ENCODE data around the gene POLK.

- TF ChIP-seq POLR2A (IDR thresholded peaks at IDR 0.05; ENCODE audit: low read depth, low read length) (no peak), CTCF (IDR thresholded peaks at IDR 0.05; ENCODE audit: extremely low read depth in 1 of 2, insufficient read depth in 1 of 2, low read depth in 1 of 2, low read length in 2 of 2) (no peak), EZH2 (IDR thresholded peaks at IDR 0.05; ENCODE audit: borderline replicate concordance, low read depth, low read length, severe bottlenecking) (no peak), POLR2AphosphoS5 (IDR thresholded peaks at IDR 0.05; ENCODE audit: insufficient read depth, low read depth, low read length) (no peak), MYC (IDR thresholded peaks at IDR 0.05; ENCODE audit: low read depth, low read length) (no peak), FOS (IDR thresholded peaks at IDR 0.05; ENCODE audit: borderline replicate concordance, insufficient read depth, low read length) (no peak), MAX (IDR thresholded peaks at IDR 0.05; ENCODE audit: insufficient read depth, insufficient read length) (no peak)
These were observed 108.7 kb downstream of the POLK start for GRCh38 chr5:75620184-75620959.

Measured in endothelial cell of umbilical vein (primary cell).